Stimulated activated CD4-positive, alpha-beta T cell treated with anti-CD3 and anti-CD28 coated beads, Interleukin-1b, Interleukin-23, amount 100 ng/mL, for 1 hour (primary cell): ENCODE measurements around the gene ARID1A.
"Not testable (repeated sequence)": the region's sequence is repeated elsewhere in the genome, so short reads cannot be mapped to it uniquely, and the experiment has no call there.

Experiments
- DNase-seq, 2 donors: peaks; one replicate each; pipeline ENCODE4 v3.0.0-alpha.2; 2020; ENCODE audit warnings: low read depth in 2 of 2

The ARID1A gene

DNA sequence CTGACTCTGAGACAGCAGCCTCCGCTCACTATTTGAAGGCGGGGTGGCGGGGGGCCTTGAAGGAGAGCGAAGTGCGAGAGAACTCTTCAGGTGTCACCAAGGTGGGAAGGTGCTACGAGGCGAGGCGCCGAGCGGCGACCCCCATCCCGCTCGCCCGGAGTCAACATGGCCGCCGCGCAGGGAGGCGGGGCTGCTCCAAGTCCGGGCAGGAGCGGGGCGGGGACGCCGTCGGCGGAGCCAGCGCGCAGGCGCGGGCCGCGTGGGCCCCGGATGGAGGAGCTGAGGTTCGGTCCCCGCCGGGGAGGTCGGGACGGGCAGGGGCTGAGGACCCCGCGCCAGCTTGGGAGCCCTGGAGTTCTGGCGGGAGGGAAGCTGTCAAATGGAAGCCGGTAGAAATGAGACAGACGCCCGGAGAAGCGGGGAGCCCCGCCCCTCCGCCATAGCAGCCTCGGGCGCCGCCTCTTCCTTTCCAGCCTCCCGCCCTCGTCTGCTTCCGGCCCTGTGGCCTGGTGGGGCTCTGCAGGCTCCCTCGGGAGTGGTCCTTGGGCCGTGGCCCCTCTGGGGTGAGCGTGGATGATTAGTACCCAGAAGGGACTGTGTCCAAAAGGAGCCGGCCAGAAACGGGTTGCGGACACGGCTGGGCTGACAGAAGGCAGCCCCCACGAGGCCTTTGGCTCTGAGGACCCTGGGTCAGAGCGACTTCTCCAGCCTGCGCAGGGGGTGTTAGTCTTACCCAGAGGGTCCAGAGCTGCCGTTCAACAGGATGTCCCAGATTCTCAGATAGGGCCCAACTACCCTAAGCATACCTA is 92.1 kb downstream of the ARID1A start, which contains the start of gene PIGV:
Gene PIGV (plus strand): TSS at position 245 of the 809 bp plus-strand sequence. CDS start 2,866 bp downstream, outside the sequence.
- peak; percentile 71 to 83 for DNase-seq

DNA sequence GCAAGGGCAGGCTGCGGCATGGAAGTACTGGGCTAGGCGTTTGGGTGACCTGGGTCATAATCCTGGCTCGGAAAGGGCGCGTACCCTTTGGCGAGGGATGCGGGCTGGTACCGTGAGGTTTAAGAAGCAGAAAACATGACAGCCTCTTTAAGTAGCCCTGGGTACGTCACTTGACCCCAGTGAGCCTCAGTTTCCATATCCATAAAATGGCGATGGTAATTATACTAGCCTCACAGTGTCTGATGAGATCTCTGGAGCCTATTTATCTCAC is 92.6 kb downstream of the ARID1A start:
- no peak for DNase-seq

DNA sequence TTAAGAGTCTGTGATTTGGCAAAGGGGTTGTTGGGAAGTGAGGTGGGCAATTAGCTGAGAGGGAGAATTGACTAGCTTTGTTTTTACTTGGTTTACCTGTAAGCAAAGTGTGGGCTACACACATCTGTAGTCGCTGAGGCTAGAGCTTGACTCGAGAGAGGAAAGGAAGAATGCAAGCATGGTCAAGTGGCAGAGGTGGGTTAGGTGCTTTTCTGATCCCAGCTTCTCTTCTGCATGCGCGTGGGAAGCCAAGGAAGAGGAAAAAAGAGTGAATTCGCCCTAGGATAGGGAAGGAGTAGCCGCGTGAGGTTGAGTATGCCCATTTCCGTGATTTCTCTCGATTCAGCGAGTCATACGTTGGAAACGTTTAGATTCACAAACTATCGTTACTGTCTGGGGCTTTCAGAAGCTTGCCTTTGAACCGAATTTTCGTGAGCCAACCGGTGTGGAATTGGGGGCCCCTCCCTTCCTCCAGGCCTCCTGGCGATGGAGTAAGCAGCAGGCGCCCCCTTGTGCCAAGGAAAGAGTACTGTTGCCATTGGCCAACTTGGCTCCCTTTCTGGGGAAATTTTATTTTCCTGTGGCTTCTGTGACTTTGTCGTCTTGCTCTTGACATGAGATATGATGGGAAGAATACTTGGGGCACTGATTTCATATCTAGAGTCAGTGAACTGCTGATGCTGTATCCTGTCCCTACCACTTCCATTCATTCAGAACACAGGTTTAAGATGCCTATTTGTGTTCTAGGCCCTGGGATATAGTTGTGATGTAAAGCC is 93.2 kb downstream of the ARID1A start:
- DNase-seq = peak; percentile 64 to 83

DNA sequence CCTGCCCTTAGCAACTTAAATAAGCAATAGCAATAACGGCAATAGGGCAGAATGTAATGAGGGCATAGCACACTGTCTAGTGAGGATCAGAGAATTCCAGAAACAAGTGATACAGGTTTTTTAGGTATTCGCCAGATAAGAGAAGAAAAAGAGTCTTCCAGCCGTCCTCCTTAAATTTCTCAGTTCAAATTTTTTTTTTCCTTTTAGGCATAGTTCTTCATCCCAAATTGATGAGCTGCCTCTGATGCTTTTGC is 93.7 kb downstream of the ARID1A start:
- DNase-seq = no peak

DNA sequence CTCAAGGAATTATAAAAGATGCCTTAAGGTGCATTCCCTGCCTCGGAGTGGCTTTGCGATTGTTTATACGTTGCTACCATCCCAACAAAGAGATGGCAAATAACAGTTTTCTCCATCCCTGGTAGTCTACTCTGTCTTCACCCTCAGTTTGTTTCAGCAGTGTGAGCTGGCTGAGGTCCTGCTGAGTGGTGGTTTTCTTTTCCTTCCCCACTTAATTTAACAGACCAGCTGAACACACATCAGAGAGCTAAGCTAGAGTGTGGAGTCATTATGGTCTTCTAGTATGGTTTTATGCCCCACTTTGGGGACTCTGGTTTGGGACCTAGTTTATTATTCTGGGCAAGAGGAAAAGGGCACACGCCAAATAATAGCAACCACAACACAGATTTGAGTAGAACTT is 94.1 kb downstream of the ARID1A start:
- no peak for DNase-seq

DNA sequence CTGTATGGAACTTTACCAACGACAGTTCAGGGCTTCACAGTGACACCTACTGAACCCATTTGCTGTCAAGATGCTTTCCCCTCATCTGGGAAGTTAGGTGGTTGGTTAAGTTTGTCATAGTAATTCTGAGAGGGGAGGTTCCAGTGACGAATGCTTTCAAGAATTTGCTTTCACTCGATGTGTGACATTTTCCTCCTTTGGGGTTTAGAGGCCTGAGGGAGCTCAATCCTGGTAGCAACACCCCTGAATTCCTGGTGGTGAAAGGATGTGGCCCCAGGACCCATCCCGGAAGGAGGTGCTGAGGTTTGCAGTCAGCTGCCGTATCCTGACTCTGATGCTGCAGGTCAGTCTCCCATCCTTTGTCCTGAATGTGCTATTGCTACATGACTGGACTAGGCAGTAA is 94.7 kb downstream of the ARID1A start:
- no peak for DNase-seq

DNA sequence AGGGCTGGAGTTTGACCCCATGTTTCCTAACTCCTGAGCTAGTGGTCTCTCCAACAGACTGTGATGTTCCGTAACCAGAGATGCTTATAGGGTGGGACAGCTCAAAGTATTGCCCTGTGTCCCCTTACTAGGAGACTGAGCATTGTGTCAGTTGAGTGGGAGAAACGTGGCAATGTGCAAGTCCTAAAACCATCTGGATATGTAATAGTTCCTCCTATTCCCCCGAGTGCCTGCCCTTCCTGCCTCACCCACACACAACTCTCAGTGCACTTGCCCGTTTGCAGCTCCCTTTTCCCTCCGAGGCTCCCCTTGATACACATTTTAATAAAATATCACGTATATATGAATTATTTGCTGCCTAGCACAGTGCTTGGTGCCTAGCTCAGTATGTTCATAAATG is 95.3 kb downstream of the ARID1A start:
- no peak for DNase-seq

DNA sequence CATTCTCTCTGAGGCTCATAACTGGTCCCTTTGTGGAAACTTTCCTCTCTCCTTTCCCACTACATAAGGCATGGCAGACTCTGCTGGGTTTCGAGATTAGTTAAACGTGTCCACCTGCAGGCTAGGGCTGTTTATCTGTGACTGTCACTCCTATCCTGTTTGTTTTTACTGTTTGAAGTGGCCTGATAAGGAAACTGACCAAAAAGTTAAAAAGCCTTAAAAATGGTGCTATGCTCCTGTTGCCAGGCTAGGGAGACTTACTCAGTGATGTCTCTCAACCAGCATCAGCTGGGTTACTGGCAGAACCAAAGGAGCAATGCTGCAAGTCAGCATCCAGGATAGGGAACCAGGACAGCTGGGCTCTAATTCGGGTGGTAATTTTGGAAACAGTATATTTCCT is 95.8 kb downstream of the ARID1A start:
- no peak for DNase-seq

DNA sequence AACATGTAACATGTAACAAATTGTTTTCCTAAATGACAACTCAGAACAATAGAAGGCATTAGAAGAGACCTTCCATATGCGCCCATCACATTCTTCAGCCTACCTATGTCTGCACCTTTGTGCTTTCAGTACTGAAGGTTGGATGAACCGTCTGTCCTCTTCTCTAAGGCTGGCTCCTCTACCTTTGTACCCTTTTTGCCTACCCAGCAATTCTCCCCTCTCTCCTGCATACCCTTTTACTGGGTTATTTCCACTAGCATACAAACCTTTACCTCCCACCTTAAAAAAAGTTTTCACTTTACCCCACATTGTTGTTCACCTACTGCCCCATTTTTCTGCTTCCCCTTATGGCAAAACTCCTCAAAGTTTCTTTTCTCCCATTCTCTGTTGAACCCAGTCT is 97.1 kb downstream of the ARID1A start:
- no peak for DNase-seq

DNA sequence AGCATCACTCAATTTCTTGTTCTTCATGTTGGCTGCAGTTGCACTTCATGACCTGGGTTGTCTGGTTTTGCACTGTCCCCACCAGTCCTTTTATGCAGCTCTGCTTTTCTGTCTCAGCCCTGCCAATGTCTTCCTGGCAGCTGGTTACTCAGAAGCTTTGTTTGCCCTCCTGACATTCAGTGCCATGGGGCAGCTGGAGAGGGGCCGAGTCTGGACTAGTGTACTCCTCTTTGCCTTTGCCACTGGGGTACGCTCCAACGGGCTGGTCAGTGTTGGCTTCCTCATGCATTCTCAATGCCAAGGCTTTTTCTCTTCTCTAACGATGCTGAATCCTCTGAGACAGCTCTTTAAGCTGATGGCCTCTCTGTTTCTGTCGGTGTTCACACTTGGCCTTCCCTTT is 98.6 kb downstream of the ARID1A start:
- DNase-seq = no peak

DNA sequence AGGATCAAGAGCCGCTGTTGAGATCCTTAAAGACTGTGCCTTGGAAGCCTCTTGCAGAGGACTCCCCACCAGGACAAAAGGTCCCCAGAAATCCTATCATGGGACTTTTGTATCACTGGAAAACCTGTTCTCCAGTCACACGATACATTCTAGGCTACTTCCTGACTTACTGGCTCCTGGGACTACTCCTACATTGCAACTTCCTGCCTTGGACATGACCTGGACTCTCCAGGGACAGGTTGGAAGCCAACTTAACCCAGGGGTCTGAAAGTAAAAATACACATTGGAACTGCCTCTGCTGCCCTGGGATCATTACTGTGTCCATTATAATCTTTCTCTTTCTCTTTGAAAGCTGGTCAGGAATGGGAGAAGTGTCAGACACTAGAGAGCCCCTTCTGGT is 101.8 kb downstream of the ARID1A start:
- no peak for DNase-seq

DNA sequence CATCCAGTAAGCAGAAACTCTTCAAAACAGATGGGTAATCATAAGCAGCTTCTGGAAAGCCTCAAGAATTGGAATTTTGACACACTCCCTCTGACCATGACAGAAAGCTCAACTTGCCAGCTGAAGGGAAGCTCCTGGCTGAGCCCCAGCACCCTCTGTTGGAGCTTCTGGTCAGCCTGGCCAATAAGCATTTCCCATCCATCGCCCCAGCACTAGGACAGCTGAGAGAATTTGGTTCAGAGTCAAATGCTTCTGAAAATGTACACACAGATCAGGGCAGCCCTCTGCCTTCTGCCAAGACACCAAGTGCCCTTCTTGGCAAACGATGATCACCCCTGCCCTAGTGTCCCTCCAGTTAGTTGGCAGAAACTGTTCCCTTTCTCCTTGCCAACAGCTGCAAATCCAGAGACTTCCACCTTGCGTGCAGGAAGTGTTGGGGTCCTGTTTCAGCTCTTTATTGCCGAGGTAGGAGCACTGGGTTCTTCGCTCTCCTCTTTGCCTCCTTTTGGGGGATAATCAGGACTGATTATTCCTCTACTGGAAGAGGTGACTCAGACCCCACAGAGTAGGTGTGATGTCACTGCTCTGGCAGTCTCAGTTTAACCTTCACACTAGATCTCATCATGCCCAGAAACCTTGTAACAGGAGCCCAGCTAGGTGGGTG is 103.8 kb downstream of the ARID1A start:
- DNase-seq = no peak

DNA sequence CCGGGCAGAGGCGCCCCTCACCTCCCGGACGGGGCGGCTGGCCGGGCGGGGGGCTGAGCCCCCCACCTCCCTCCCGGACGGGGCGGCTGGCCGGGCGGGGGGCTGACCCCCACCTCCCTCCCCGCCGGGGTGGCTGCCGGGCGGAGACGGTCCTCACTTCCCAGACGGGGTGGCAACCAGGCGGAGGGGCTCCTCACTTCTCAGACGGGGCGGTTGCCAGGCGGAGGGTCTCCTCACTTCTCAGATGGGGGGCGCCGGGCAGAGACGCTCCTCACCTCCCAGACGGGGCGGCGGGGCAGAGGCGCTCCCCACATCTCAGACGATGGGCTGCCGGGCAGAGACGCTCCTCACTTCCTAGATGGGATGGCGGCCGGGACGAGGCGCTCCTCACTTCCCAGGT is 108.1 kb downstream of the ARID1A start:
- DNase-seq = not testable (repeated sequence)

DNA sequence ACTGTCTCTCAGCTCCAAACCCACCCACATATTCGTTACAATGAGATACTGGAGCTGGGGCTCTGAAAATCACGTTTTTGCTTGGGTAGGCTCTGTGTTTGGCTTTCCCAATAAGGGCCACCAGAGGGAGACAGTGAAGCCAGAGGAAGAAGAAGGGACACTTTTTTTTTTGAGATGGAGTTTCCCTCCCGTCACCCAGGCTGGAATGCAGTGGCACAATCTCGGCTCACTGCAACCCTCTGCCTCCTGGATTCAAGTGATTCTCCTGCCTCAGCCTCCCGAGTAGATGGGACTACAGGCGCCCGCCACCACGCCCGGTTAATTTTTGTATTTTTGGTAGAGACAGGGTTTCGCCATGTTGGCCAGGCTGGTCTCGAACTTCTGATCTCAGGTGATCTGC is 114.3 kb downstream of the ARID1A start:
- DNase-seq = peak; percentile 50 to 60

DNA sequence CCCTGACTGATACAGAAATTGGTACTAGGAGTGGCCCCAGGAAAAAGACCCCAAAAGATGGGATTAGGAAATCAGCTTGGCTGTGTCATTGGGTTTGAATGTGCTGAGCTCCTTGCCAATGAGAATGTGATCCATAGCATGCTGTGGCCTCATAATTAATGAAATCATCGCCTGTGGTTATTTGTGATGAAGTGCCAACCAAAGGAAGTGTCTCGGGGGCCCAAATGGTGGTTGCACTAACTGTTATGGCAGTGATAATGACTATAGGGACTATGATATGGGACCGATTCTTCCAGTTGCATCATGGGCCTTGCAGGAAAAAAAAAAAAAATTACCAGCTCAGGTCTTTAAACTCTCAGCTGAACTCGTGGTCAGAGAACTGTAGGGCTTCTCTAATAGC is 115.2 kb downstream of the ARID1A start:
- DNase-seq = no peak

DNA sequence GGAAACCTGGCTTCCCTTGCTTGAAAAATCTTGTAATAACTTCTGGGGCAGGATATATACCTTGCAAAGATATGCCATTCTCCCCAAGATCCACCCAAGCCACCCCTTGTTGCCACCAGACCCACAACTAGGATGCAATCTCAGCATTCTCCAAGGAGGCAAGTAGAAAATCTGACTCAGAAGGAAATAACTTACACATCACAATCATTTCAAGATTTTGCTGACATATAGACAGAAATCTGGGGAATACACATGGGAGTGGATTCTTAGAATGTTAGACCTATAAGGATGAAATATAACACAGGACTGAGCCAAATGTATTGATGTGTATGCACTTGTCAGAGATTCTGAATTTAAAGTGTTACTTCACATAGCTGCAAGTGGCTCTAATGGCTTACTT is 115.9 kb downstream of the ARID1A start:
- no peak for DNase-seq

DNA sequence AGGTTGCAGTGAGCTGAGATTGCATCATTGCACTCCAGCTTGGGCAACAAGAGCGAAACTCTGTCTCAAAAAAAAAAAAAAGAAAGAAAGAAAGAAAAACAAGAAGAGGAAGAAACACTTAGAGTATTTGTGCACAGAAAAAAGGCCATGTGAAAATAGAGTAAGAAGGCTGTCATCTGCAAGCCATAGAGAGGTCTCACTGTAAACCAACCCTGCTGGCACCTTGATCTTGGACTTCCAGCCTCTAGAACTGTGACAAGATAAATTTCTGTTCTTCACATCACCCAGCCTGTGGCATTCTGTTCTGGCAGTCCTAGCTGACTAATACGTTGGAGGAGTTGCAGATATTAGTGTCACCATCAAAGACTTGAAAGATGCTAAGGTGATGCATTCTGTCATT is 118.6 kb downstream of the ARID1A start:
- no peak for DNase-seq

DNA sequence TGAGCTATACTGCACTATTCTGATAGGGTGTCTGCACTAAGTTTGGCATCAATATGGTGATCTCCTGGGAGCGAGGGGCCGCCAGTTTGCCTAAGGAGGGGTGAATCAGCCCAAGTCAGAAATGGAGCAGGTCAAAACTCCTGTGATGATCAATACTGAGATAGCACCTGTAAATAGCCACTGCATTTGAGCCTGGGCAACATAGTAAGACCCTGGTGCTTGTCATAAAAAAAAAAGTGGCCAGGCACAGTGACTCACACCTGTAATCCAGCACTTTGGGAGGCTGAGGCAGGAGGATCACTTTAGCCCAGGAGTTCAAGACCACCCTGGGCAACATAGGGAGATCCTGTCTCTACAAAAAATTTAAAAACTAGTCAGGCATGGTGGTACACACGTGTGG is 119.1 kb downstream of the ARID1A start:
- no peak for DNase-seq

DNA sequence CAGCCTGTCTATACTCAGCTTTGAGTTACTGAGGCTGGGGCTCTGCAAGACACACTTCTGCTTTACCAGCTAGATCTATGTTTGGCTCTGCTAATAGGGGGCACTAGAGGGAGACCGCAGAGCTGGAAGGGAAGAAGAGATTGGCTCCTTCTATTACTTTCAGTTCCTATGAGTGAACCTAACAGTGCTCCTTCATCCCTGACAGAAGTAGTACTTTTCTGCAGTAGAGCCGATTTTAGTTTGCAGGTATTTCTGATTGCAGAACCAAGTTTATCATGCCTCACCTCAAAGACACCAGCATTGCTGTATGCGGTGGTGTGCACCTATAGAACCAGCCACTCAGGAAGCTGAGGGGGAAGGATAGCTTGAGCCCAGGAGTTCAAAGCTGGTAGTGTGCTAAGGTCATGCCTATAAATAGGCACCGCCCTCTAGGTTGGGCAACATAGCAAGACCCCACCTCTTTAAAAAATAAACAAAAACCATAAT is 125.0 kb downstream of the ARID1A start:
- no peak for DNase-seq

DNA sequence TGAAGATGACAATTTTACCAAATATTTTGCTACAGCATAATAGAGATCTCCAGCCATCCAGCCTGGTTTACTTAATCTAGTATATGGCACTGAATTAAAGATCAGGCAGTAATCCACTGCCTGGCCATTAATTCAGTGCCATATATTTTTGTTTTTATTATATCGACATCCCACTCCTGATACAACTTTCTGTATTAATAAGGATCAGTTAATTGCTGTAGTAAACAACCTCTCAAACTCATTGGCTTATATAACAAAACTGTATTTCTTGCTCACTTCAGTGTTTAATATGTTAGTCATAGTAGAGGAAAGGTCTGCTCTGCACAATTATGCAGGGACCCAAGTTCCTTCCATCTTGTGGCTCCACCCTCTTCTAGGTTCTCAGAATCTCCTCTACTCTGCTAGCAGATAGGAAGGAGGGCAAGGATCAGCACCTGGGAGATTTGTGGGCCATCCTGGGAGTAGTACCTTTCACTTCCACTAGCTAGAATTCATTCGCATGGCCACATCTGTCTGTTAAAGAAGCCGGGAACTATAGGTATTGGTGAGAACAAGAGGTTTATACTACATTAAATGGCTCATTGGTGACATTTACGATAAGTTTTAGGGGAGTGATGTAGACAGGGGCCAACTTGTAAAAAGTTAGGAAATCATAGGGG is 127.1 kb downstream of the ARID1A start:
- no peak for DNase-seq

DNA sequence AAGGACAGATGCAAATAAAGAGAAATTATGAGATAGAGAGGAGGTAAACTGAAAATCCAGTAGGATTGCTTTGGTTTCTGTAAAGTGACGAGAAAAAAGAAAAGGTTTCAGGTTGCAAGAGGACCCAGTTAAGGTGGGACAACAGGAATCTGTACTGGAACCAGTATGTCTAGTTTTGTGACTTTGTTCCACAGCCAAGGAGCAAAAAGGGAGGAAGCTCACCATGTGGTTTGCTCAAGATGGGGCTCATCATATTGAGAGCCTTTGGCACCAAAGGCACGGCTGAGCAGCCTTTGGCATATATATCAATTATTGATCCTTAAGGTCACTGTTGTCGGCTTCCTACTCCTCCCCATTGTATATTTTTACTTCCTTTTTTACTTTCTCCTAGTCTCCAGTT is 128.9 kb downstream of the ARID1A start:
- no peak for DNase-seq
